ENCODE measurements around the gene RAP1B.
"Not testable (repeated sequence)": the region's sequence is repeated elsewhere in the genome, so short reads cannot be mapped to it uniquely, and the experiment has no call there.

RAP1B gene

DNA sequence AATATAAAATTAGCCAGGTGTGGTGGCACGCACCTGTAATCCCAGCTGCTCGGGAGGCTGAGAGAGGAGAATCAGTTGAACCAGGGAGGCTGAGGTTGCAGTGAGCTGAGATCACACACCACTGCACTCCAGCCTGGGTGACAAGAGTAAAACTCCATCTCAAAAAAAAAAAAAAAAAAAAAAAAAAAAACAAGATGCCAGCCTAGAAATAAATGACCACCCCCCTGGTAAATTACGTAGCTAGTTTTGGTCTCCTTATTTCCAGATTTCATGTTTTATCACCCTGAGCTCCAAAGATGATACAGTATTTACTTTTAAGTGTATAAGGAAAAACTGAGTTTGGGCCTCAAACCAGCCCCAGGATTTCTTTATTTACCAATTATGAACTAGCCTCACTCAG, 26.7 kb downstream of the RAP1B start:
- DNase-seq = not testable (repeated sequence)

DNA sequence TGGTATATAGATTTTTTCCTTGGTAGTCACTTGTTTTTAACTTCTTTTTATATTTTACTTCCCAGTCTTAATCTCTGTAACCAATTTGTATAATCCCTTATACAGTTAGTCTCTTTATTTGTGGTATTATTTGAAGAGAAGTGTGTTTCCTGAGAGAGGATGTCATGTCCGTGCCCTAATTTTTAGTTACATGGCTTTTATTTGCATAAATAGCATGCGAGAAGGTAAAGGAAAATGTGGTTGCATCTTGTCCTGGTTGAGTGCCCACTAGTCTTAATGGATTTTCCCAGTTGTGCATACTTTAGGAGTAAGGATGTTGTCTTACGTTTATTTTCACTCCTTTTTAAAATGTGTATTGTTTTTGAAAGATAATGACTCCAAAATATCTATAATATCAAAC, 27.5 kb downstream of the RAP1B start:
- no peak for DNase-seq

DNA sequence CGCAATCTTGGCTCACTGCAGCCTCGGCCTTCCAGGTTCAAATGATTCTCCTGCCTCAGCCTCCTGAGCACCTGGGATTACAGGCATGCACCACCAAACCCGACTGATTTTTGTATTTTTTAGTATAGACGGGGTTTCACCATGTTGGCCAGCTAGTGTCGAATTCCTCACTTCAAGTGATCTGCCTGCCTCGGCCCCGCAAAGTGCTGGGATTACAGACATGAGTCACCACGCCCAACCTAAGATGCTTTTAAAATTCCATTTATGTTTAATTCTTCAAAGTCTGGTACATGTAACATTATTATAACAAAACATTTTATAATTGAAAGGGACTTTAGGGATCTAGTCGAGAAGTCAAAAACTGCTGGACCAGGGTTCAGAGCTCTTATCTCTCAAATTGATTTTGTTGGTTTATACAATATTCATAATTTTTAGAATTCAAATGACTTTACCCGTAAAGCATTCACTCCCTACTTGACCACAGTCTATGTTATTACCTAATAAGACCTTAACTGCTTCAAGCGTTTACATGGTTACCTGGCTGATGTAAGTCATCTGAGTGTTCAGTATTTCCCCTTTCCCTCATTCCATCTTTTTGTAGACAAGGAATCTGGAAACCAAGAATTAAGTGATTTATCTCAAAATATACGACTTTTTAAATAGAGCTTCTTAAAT, 28.2 kb downstream of the RAP1B start:
- DNase-seq = no peak

DNA sequence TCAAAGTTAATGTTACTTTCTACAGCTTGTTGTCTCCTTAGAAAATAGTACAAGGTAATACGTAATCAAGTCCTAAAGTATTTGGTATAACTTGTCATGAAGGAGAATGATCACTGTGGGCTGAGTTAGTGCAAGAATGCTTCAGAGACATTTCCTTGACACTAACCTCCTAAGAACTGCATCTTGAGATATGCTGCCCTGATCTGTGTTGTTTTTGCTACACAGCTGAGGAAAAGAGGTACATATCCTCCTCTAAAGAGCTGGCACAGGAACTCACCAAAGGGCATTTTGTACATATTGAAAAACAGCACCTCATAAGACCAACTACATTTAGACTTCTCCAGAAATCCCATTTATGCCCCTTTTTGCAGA, 28.7 kb downstream of the RAP1B start:
- no peak for DNase-seq

DNA sequence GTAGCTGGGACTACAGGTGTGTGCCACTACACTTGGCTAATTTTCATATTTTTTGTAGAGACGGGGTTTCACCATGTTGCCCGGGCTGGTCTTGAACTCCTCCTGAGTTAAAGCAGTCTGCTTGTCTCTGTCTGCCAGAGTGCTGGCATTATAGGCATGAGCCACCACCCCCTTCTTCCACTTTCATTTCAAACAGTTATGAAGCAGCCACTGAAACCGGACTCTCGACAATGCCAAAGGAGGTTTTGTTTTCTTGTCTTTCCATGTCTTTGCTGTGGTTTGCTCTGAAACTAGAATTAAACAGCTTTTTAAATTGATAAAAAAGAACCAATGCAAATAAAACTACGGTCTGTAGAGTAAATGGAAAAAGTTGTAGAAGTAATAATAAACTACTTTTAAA, 30.4 kb downstream of the RAP1B start:
- DNase-seq = peak; percentile 21

DNA sequence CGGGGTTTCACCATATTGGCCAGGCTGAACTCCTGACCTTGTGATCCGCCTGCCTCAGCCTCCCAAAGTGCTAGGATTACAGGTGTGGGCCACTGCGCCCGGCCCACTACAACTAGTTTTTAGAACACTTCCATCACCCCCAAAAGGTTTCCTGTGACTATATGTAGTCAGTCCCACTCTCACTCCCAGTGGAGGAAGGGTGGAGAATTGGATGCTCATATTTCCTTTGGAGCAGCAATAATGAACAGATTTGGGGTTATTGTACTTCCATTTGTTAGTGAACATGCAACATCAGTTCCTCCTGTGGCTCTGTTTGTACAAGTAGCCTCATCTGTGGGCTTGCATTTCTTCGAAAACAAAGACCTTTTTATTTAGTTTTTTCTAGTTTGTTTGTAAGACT, 35.8 kb downstream of the RAP1B start:
- no peak for DNase-seq

DNA sequence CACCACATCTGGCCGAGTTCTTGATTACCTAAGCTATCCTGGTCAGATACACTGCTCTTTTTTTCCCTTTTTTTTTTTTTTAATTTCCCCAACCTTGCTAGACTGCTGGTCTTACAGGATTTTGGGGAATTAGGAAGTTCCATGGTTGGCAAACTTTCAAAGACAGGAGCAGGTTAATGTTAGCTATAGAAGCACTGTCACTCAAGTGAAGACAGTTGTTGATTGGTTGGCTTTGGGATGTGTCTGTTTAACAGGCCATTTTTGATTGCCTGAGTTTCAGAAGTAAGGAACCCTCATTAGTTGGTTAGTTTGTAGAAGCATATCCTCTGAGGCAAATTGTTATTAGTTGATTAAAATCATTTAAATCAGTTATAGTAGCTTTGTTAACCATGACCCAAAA, 36.8 kb downstream of the RAP1B start:
- no peak for DNase-seq

DNA sequence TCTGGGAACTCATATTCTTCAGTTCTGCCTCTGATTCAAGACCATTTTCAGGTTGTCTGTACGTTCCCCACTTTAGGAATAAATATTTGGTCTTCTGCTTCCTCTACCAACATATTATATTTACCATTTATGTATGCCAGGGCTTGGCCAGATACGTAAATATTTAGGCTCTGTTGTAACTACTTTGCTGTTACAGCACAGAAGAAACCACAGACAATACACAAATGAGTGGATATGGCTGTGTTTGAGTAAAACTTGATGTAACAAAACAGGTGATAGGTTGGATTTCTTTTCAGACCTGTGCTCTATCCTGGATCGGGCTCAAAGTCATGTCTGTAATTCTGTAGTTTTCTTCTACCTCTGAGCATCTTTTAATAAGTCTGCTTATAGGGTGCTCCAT, 37.5 kb downstream of the RAP1B start:
- DNase-seq = no peak

DNA sequence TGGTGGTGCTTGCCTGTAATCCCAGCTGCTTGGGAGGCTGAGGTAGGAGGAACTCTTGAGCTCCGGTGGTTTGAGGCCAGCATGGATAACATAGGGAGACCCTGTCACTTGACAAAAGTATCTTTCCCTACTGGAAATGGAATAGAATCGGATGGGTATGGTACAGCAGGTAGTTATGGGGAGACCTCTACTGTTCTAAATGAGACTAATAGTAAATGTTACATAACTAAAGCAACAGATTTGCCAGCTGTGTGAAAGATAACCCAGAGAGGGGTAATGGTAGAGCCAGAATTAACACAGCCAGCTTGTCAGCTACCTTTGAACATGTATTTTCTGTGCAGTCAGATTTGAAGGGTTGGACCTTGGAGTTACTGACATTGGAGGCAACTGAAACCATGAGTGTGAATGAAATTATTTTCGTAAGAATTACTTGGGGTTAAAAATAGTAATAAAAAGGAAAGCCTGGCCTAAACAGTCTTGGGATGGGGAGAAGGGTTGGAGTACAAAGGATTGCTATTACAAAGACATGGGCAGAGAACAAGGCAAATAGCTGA, 54.4 kb downstream of the RAP1B start:
- DNase-seq = no peak

DNA sequence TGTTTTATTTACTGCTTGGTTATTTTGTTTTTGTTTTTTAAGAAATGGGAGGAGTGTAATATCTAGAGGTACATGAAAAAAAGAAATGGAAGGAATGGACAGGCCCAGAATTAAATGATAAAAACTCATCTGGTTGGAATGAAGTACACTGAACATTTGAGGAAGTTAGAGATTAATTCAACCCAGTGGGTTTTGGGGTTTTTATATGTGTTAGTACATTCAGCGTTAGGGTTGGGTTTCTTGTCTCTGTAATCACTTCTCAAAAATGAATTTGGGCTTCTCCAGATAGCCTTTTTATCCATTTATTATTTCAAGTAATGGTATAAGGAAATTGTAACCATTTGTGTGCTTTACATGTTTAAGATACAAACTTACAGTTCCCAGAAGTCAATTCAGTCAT, 56.6 kb downstream of the RAP1B start:
- DNase-seq = no peak

DNA sequence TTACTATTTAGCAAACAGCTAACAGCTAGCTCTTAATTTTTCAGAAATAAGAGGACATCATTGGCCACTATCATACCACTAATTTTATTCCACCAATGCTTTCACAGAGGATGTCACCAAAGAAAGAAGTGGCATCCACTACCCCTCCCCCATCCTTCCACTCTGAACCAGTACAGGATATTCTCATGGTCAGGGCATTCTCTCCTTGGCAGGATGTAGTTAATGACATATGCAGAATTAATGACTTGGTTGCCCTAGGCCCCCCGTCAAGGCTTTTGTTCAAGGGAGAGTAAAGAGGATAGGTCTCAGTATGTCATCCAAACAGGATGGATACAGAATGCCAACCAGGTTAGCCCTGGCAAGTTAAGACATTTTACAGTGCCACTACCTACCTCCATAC, 57.2 kb downstream of the RAP1B start:
- no peak for DNase-seq

DNA sequence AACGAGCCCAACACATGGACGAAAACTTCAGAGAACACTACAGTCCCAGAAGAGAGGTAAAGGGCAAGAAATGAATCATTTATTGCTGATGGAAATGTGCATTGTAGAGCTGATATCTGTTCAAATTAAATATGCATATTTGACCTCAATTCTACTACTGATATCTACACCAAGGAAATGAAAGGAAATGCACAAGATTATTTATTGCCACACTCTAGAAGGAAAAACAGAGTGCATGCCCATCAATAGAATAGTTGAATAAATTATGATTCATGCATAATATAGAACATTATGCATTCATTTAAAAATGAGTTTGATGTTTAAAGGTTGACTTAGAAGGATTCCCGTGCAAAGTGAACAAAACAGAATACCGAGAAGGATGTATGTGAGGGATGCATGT, 60.5 kb downstream of the RAP1B start:
- no peak for DNase-seq

DNA sequence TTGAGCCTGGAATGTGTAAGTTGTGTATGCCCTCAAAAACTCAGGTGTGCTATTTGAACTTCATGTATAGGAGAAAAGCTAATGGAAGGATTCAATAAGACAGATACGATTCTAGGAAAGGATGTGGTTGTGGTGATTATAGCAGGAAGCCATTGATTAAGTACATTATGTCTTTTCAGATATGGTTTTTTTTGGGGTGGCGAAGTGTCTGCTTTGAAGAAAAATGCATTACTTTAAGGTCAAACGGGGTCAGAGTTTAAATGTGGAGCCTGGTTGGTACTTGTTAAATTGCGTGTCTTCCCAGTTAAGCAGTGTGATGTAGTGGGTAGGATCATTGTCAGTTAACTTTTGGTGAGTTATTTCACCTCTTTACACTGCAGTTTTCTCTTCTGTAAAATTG, 63.1 kb downstream of the RAP1B start:
- no peak for DNase-seq

DNA sequence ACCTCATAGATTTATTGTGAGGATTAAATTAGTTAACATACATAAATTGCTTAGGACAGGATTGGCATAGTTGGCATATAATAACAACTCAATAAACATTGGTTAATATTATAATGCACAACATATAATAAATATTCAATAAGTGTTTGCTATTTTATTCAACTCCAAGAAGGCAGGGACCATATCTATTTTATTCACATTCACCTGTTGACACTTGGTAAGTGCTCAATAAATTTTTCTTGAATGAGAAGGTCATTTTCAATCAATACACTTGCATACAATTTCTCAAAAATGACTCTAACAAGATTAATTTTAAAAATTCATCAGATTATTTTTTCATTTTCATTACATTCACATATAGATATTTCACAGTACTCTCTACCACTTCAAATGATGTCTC, 63.7 kb downstream of the RAP1B start:
- DNase-seq = no peak

DNA sequence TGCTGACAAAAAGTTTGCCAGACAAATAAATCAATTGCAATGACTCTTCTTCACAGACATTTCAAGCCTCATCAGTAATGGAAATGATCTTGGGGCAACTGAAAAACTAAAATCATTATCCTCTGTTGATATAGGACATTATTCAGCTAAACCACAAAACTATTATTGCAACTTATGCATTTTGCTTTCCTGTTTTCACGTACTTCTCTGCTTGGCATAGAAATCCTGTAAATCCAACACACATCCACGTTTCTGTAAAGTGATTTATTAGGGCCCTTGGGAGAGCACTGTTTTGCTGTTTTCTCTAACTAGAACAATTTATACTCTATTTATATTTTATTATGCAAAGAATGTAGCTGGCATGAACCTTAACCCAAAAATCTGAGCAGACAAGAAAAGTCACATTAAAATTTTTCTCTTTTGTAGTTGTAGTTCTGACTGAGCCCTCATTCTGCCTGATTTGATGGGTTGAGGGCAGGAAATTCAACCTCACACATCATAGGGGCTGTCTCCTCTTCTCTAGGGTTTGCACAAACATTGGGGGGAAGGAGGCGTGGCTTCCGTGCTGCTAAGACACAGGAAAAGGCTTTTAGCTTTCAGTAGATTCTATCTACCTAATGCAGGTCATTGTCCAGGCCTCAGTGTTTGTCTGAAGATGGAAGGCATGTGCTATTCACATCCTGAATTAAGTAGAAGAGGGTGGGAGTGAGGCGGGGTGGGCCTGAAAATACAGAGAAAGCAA, 64.6 kb downstream of the RAP1B start:
- DNase-seq = peak; percentile 72

DNA sequence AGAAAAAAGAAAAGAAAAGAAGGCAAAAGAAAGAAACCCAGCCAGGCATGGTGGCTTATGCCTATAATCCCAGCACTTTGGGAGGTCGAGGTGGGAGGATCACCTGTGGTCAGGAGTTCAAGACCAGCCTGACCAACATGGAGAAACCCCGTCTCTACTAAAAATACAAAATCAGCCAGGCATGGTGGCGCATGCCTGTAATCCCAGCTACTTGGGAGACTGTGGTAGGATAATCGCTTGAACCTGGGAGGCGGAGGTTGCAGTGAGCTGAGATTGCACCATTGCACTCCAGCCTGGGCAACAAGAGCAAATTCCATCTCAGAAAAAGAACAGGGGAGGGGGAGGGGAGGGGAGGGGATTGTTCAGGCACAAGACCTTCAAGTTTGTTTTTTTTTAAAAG, 66.2 kb downstream of the RAP1B start:
- not testable (repeated sequence) for DNase-seq

DNA sequence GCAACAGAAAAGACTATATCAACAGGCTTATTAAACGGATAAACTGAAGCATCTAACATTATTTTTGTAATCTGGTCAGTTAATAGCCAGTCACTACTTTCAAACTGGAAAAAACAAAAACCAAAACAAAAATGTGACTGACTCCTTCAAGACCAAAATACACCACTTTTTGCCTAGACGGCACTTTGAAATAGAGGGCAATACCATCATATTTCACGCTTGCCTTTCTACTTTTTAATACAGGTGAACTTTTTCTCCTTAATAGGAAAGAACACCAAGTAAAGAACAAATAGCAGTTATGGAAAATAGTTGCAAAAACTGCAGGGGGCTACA, 75.5 kb downstream of the RAP1B start:
- DNase-seq = no peak

DNA sequence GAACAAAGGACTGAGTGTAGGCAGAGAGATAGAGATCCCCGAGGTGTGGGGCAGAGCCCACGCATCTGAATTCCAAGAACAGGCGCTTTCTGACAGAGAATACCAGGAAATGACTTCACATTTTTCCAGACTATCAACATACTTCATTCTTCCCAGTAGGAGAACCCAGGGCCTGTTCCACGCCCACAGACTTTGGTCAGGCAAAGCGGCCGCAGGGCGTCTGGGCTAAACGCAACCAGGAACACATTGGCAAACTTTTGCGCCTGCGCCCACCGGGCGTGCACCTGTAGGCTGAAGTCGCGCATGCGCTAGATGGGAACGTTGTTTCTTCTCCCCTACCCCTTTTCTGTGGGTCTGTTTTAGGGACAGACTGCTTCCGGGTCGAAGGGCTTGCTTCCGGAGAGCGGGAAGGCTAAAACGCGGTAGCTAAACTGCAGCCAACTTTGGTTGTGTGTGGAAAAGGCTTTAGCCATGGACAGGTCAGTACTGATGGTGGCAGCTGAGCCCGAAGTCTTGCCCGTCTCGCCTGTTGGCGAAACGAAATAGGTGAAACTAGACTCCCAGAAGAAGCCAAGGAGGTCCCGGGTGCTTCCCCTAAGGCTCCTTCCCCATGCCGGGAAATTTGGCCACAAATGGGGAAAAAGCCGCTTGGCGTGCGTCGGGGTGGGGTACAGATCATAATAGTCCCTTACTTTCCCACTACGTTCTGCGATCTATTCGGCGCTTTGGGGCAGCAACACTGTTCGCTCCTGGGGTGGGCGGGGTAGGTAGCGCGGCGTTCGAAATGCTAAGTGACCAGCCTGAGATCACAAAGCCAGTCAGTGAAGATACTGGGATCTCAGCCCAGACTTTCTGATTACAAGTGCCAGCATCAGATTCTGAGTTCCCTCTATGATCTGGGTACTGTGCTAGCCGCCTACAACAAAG, 76.2 kb downstream of the RAP1B start, which contains the start of gene NUP107:
Gene NUP107 (plus strand): TSS at position 384 of the 927 bp plus-strand sequence. CDS start 88 bp downstream, at position 472.
- DNase-seq = peak; percentile 96

DNA sequence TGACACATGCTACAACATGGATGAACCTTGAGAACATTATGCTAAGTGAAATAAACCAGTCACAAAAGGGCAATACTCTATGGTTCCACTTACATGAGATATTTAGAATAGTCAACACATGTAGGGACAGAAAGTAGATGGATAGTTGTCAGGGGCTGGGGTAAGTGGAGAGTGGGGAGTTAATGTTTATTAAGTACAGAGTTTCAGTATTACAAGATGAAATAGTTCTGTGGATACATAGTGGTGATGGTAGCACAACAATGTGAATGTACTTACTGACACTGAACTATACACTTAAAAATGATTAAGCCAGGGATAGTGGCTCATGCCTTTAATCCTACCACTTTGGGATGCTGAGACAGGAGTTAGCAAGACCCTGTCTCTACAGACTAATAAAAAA, 84.8 kb downstream of the RAP1B start:
- no peak for DNase-seq

DNA sequence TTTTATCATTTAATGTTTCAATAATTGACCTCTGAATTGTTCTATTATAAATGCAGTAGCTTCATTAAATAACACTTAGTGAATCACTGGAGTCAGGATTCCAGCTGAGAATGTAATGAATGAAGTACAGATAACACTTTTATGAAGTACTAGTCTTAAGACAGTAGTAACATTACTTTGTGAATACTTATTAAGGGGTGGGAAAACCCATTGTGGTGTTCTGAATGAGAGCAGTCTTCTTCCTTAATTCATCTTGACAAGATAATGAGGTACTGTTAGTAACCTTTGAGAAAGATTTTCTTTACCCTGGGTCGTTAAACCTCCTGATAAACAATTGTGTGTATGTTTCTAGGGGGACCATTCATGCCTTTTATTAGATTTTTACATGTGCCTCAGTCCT, 88.8 kb downstream of the RAP1B start:
- no peak for DNase-seq

All from activated CD8-positive, alpha-beta memory T cell treated with anti-CD3 and anti-CD28 coated beads, Interleukin-2, amount 50 U/mL, for 4 hours (primary cell).